K562 (cell line): Measurements from ENCODE around the gene C2orf76. TPM values are rescaled to one million over a fixed set of nuclear protein-coding genes. Genes with fewer than 3 reads are reported as not detected.
A peak's percentile ranks its signal among the peaks of the same experiment; 100 is the strongest.

ENCODE experiments used
- ATF3 ChIP-seq, 2 experiments: fragments of 450-650 bp in 1 of 2; sonication (generic) in 1 of 2; formaldehyde crosslinking in 1 of 2; IDR thresholded peaks in 1 of 2; conservative IDR thresholded peaks in 1 of 2; 2 replicates each; pipeline versions ENCODE4 v1.6.1 to v1.8.1; 2016 to 2023; ENCODE audit warnings: mild to moderate bottlenecking in 2 of 2, moderate library complexity in 2 of 2, inconsistent platforms in 1 of 2, missing genetic modification reagents in 1 of 2
- DEAF1 ChIP-seq: fragments of 450-650 bp; formaldehyde crosslinking; IDR thresholded peaks from 2 replicates; pipeline ENCODE4 v1.4.0; 2020; ENCODE audit warnings: mild to moderate bottlenecking, moderate library complexity
- ERF ChIP-seq: fragments of 450-650 bp; formaldehyde crosslinking; IDR thresholded peaks from 2 replicates; pipeline ENCODE4 v1.4.0; 2020; ENCODE audit warnings: mild to moderate bottlenecking, mixed read lengths
- ETV1 ChIP-seq: fragments of 450-650 bp; conservative IDR thresholded peaks from 2 replicates; pipeline ENCODE4 v1.6.1; 2016; ENCODE audit warnings: missing genetic modification characterization, control low read depth, low read depth, missing compliant biosample characterization
- GATAD2A ChIP-seq: fragments of 450-650 bp; IDR thresholded peaks from 2 replicates; pipeline ENCODE4 v1.6.1; 2017
- JUNB ChIP-seq: fragments of 450-650 bp; formaldehyde crosslinking; conservative IDR thresholded peaks from 2 replicates; pipeline ENCODE4 v1.4.0; 2020; ENCODE audit warnings: mild to moderate bottlenecking
- MTF1 ChIP-seq: fragments of 250-450 bp; sonication (Bioruptor Pico); IDR thresholded peaks from 2 replicates; pipeline ENCODE4 v1.9.0; 2021; ENCODE audit warnings: moderate library complexity, mild to moderate bottlenecking, inconsistent platforms, borderline replicate concordance
- NCOA6 ChIP-seq: fragments of 450-650 bp; IDR thresholded peaks from 2 replicates; pipeline ENCODE4 v1.6.1; 2017; ENCODE audit warnings: mild to moderate bottlenecking
- NR0B1 ChIP-seq: fragments of 450-650 bp; IDR thresholded peaks from one replicate; pipeline ENCODE4 v1.6.1; 2018; ENCODE audit warnings: mild to moderate bottlenecking, moderate library complexity; ENCODE audit not compliant: partially characterized antibody
- NR3C1 ChIP-seq: sonication (generic); formaldehyde crosslinking; IDR thresholded peaks from 2 replicates; pipeline ENCODE4 v1.8.1; 2022; ENCODE audit warnings: missing genetic modification reagents
- NR4A1 ChIP-seq, 2 experiments: fragments of 250-450 bp in 1 of 2; fragments of 450-650 bp in 1 of 2; sonication (Bioruptor Pico) in 1 of 2; IDR thresholded peaks; 2 replicates each; pipeline versions ENCODE4 v1.4.0 to v1.6.1; 2016 to 2020; ENCODE audit warnings: mild to moderate bottlenecking in 2 of 2, missing compliant biosample characterization in 1 of 2, missing genetic modification characterization in 1 of 2, moderate library complexity in 1 of 2
- SMAD1 ChIP-seq: fragments of 150-350 bp; IDR thresholded peaks from 2 replicates; pipeline ENCODE4 v1.6.1; 2014; ENCODE audit warnings: low read length, low read depth; ENCODE audit not compliant: partially characterized antibody
- STAT5A ChIP-seq: IDR thresholded peaks from 2 replicates; pipeline ENCODE4 v1.6.1; 2012; ENCODE audit warnings: low read length, inconsistent platforms, borderline replicate concordance
- U2AF1 ChIP-seq: fragments of 200-400 bp; formaldehyde crosslinking; optimal IDR thresholded peaks from 2 replicates; pipeline ENCODE3; 2017; ENCODE audit warnings: mild to moderate bottlenecking, low read depth, low read length, moderate library complexity
- XRCC4 ChIP-seq: IDR thresholded peaks from one replicate; pipeline ENCODE4 v1.6.1; 2011; ENCODE audit not compliant: insufficient read depth, insufficient read length; ENCODE audit errors: extremely low read depth
- ZC3H4 ChIP-seq: sonication (generic); formaldehyde crosslinking; IDR thresholded peaks from 2 replicates; pipeline ENCODE4 v1.9.0; 2021; ENCODE audit warnings: missing genetic modification reagents, borderline replicate concordance
- ZNF124 ChIP-seq: sonication (generic); formaldehyde crosslinking; IDR thresholded peaks from 2 replicates; pipeline ENCODE4 v1.8.1; 2022; ENCODE audit warnings: missing genetic modification reagents
- ZNF3 ChIP-seq: fragments of 250-450 bp; sonication (Bioruptor Pico); IDR thresholded peaks from 2 replicates; pipeline ENCODE4 v1.5.0; 2021; ENCODE audit warnings: mild to moderate bottlenecking, moderate library complexity
- ZNF518B ChIP-seq: fragments of 250-450 bp; sonication (Bioruptor Pico); IDR thresholded peaks from 2 replicates; pipeline ENCODE4 v1.5.0; 2021; ENCODE audit warnings: mild to moderate bottlenecking, moderate library complexity
- ZNF589 ChIP-seq: fragments of 200-800 bp; sonication (Bioruptor generic); IDR thresholded peaks from 2 replicates; pipeline ENCODE4 v1.6.1; 2016; ENCODE audit warnings: low read depth, missing genetic modification characterization, missing compliant biosample characterization
- polyA plus RNA-seq, 8 experiments: library from polyadenylated mRNA; depleted of rRNA in 4 of 8; stranded (reverse) in 5 of 8; unstranded in 3 of 8; fragments of >200 nt; fragmentation: Nextera tagmentation in 2 of 8; fragmentation: Illumina TruSeq in 1 of 8; extraction: Ambion mirVana in 2 of 8; extraction: Trizol in 1 of 8; gene quantifications; 2 replicates each; pipeline versions ENCODE4 v1.2.1 to v1.2.3, GENCODE V29; 2011 to 2014; ENCODE audit warnings: inconsistent platforms in 1 of 8, missing spikeins in 1 of 8
- total RNA-seq, 7 experiments: library from RNA; depleted of rRNA in 6 of 7; stranded (reverse); fragments of >200 nt in 6 of 7; fragmentation: Illumina TruSeq in 2 of 7; extraction: Trizol in 2 of 7; gene quantifications; 2 replicates each; pipeline versions ENCODE4 v1.2.1 to v1.2.3, GENCODE V29; 2011 to 2021; ENCODE audit warnings: low replicate concordance in 1 of 7

Gene C2orf76
- total and polyA plus RNA-seq, 9 of the 15 experiments (the other 6 are each of a cell fraction or from before 2014, with no cell fraction given) = 4.8 to 26.2 (median 14.5) TPM

- peak; percentile 86 for TF ChIP-seq ATF3 (IDR thresholded peaks at IDR 0.05)
- TF ChIP-seq ATF3 (CRISPR knock-in tag; conservative IDR thresholded peaks at IDR 0.05) = no peak
- TF ChIP-seq NR0B1 = no peak
- TF ChIP-seq SMAD1 = no peak
- TF ChIP-seq XRCC4 = no peak
- no peak for TF ChIP-seq DEAF1
- TF ChIP-seq U2AF1 = no peak
- TF ChIP-seq ZNF124 = no peak
- TF ChIP-seq NR4A1 (CRISPR knock-in tag; IDR thresholded peaks at IDR 0.05) = no peak
- TF ChIP-seq NR4A1 (tag; IDR thresholded peaks at IDR 0.05) = peak; percentile 59; the same call in 1 of the 2 replicates
- no peak for TF ChIP-seq STAT5A
- TF ChIP-seq MTF1 (CRISPR knock-in tag) = no peak
- TF ChIP-seq NR3C1 (CRISPR knock-in tag) = no peak
- no peak for TF ChIP-seq ZC3H4
- no peak for TF ChIP-seq NCOA6
- TF ChIP-seq ZNF589 (CRISPR knock-in tag) = peak; percentile 11; the same call in 1 of the 2 replicates
- TF ChIP-seq ERF (CRISPR knock-in tag) = no peak
- peak; percentile 51 for TF ChIP-seq JUNB (CRISPR knock-in tag)
- no peak for TF ChIP-seq ZNF518B (CRISPR knock-in tag)
- TF ChIP-seq ZNF3 (CRISPR knock-in tag) = no peak
- no peak for TF ChIP-seq GATAD2A
- TF ChIP-seq ETV1 (tag) = no peak; the same call in 1 of the 2 replicates
Observed at GRCh38 chr2:119387381-119388129, 20.9 kb upstream of the C2orf76 start (continued).
